Fibroblast of pulmonary artery (primary cell): ENCODE data around the gene SLC6A19.

ENCODE experiments used
- DNase-seq: peaks from one replicate; pipeline ENCODE4 v3.0.0-alpha.2; 2010; ENCODE audit warnings: low read depth
- H3K4me3 ChIP-seq: replicated peaks from 2 replicates; pipeline ENCODE4 v1.5.1; 2011; ENCODE audit warnings: low read depth, mild to moderate bottlenecking, control low read depth, low read length, moderate library complexity
- TF ChIP-seq, protein P1 (sequence below): IDR thresholded peaks from 2 replicates; pipeline ENCODE4 v1.5.1; 2011; ENCODE audit warnings: mild to moderate bottlenecking, control low read depth, low read length, inconsistent platforms; ENCODE audit errors: missing control alignments

SLC6A19 gene

DNA sequence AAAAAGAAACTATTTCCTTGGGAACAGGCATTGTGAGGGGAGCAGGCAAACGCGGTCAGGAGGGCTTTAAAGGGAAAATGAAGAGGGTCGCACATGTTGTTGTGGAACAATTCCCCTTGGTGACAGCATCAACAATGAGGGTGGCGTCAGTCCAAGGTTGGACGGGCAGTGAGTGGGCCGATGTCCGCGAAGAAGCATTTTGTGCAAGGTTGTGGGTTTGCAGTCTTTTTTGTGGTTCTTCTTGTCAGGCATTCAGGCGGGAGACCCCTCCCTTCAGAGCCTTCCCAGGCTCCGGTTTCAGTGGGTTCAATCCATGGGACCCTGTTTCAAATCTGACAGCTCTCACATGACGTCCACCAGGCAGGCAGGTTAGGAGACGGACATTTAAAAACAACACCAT lies 11.1 kb upstream of the SLC6A19 start:
- no peak overlapping the region for H3K4me3 ChIP-seq
- TF ChIP-seq, protein P1, sequence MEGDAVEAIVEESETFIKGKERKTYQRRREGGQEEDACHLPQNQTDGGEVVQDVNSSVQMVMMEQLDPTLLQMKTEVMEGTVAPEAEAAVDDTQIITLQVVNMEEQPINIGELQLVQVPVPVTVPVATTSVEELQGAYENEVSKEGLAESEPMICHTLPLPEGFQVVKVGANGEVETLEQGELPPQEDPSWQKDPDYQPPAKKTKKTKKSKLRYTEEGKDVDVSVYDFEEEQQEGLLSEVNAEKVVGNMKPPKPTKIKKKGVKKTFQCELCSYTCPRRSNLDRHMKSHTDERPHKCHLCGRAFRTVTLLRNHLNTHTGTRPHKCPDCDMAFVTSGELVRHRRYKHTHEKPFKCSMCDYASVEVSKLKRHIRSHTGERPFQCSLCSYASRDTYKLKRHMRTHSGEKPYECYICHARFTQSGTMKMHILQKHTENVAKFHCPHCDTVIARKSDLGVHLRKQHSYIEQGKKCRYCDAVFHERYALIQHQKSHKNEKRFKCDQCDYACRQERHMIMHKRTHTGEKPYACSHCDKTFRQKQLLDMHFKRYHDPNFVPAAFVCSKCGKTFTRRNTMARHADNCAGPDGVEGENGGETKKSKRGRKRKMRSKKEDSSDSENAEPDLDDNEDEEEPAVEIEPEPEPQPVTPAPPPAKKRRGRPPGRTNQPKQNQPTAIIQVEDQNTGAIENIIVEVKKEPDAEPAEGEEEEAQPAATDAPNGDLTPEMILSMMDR = no peak
- no peak for DNase-seq

DNA sequence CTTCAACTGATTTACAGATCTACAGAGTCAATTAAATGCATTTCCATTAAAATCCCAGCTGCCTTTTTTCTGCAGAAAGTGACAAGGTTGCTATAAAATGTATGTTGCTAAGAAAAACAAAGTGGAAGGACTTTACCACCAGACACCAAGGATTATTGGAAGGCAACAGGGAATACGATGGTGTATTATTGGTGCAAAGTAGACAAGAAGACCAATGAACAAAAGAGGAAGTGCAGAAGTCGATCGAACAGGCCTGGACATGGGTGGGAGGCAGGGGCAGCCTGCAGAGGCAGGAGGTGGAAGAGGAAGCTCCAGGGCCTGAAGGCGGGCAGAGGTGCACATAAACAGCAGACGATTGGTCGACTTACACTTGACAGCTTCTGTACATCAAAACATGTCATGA lies 10.6 kb upstream of the SLC6A19 start:
- TF ChIP-seq, protein P1 = no peak
- no peak for DNase-seq
- no peak overlapping the region for H3K4me3 ChIP-seq

DNA sequence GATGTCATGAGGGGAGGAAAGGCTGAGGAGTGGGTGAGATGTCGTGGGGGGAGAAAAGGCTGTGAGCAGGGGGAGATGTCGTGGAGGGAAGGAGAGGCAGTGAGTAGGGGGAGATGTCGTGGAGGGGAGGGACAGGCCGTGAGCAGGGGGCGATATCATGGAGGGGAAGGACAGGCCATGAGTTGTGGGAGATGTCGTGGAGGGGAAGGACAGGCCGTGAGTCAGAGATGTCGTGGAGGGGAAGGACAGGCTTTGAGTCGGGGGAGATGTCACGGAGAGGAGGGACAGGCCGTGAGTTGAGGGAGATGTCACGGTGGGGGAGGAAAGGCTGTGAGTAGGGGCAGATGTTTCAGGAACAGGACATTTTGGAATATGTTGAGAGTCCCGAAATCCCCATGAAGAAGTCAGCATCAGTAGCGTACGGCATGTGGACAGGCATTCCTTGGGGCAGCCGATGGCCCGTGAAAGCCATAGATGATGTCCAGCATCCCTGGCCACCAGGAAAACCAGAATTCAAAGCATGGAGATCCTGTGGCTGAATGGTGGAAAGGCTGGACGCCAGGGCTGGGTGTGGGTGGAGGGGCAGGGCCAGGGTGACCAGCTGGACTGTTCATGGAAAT lies 8.3 kb upstream of the SLC6A19 start:
- DNase-seq = no peak
- TF ChIP-seq, protein P1 = no peak
- H3K4me3 ChIP-seq = no peak overlapping the region

DNA sequence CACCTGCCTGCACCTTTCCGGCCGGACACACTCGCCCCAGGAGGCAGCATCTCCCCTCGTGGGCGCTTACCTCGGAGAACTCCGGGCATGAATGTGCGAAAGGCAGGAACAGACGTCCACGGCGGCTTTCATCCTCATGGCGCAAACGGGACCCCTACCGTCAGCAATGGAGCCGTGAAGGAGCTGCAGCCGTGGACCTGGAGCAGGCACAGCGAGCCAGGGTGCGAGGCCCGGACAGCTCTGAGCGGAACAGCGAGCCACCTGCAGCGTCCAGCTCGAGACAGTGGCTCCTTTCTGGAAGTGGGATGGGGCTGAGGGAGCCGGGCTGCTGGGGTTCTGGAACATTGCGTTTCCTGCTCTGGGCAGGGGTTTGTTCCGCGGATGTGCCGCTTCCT lies 7.8 kb upstream of the SLC6A19 start:
- TF ChIP-seq, protein P1 = no peak
- no peak for DNase-seq
- no peak overlapping the region for H3K4me3 ChIP-seq

DNA sequence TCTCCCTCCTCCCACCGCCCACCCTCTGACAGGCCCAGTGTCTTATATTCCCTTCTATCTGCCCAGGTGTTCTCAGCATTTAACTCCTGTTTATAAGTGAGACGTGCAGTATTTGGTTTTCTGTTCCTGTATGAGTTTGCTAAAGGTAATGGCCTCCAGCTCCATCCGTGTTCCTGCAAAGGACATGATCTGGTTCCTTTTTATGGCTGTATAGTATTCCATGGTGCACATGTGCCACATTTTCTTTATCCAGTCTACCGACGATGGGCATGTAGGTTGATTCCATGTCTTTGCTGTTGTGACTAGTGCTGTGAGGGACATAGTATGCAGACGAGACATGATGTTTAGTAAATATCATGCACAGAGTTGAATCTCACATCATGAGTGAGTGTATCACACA lies 7.0 kb upstream of the SLC6A19 start:
- H3K4me3 ChIP-seq = no peak overlapping the region
- no peak for DNase-seq
- TF ChIP-seq, protein P1 = no peak

DNA sequence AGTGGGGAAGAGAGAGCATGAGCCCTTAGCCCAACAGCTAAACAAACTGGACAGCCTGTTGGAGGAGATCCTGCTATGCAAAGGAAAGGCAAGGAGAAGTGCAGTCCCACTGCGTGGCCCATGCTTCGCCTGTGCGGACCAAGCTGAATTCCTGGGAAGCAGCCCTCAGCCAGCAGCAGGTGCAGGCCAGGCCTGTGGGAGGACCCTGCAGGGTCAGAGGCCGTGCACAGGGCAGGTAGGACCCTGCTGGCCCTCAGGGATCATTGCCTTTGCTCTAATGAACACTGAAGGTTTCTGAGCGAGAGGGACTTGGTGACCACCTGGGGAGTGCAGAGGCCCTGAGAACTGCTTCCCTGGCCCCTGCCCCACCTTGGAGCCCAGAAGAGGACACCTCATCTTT lies 6.0 kb upstream of the SLC6A19 start:
- DNase-seq = no peak
- no peak overlapping the region for H3K4me3 ChIP-seq
- TF ChIP-seq, protein P1 = no peak

DNA sequence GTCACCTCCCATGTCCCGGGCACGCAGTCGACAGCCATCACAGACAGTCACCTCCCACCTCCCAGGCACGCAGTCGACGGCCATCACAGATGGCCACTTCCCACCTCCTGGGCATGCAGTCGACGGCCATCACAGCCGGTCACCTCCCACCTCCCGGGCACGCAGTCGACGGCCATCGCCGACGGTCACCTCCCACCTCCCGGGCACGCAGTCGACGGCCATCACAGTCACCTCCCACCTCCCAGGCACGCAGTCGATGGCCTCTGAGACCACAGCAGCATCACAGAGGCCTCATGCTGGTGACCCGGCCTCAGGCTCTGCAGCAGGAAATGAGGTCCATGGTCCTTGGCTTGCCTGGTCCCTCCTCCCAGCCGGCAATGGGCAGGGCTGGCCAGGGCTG lies 5.5 kb upstream of the SLC6A19 start:
- no peak overlapping the region for H3K4me3 ChIP-seq
- TF ChIP-seq, protein P1 = no peak
- DNase-seq = no peak
